ENCODE data around the gene CD70.

DNA sequence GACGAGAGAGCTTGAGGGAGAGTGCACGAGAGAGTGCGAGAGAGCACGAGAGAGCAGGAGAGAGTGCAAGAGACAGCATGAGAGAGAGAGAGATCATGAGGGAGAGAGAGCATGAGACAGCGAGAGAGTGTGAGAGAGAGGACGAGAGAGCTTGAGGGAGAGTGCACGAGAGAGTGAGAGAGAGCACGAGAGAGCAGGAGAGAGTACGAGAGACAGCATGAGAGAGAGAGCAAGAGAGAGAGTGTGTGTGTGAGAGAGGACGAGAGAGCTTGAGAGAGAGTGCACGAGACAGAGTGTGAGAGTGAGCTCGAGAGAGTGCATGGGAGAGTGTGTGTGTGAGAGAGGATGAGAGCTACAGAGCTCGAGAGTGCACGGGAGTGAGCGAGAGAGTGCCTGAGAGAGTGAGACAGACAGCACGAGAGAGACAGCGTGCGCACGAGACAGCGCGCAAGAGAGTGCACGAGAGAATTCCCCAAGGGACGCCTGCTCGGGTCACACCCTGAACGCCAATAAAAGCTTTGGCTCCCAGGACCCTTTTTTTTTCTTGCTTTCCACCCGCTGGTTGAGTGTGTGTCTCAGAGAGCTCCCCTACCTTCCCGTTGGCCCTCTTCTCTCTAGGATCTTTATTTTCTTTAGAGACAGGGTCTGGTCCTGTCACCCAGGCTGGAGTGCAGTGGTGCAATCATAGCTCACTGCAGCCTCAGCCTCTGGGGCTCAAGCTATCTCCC is 3.7 kb downstream of the CD70 start:
- TF ChIP-seq, protein P1, sequence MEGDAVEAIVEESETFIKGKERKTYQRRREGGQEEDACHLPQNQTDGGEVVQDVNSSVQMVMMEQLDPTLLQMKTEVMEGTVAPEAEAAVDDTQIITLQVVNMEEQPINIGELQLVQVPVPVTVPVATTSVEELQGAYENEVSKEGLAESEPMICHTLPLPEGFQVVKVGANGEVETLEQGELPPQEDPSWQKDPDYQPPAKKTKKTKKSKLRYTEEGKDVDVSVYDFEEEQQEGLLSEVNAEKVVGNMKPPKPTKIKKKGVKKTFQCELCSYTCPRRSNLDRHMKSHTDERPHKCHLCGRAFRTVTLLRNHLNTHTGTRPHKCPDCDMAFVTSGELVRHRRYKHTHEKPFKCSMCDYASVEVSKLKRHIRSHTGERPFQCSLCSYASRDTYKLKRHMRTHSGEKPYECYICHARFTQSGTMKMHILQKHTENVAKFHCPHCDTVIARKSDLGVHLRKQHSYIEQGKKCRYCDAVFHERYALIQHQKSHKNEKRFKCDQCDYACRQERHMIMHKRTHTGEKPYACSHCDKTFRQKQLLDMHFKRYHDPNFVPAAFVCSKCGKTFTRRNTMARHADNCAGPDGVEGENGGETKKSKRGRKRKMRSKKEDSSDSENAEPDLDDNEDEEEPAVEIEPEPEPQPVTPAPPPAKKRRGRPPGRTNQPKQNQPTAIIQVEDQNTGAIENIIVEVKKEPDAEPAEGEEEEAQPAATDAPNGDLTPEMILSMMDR (IDR thresholded peaks at IDR 0.05): no peak
- TF ChIP-seq POLR2A (IDR thresholded peaks at IDR 0.05): no peak

Data from testis (tissue), 2 donors.